Ascending aorta (tissue), 2 donors: ENCODE data around the gene RTL1. TPM values are rescaled to one million over a fixed set of nuclear protein-coding genes. Genes with fewer than 3 reads are reported as not detected.

ENCODE experiments used
- DNase-seq, 2 donors: peaks; one replicate each; pipeline ENCODE4 v3.0.0-alpha.2; 2019; ENCODE audit warnings: low spot score in 2 of 2
- H3K27ac ChIP-seq, 2 donors: fragments of 200-600 bp; sonication (generic); one replicate each; pipeline ENCODE4 v1.5.1; 2016 to 2017; ENCODE audit warnings: mild to moderate bottlenecking in 1 of 2
- H3K27me3 ChIP-seq: fragments of 200-600 bp; sonication (generic); one replicate; pipeline ENCODE4 v1.5.1; 2017
- H3K36me3 ChIP-seq, 2 donors: fragments of 200-600 bp; sonication (generic); one replicate each; pipeline ENCODE4 v1.5.1; 2016
- H3K4me1 ChIP-seq, 2 donors: fragments of 200-600 bp; sonication (generic); one replicate each; pipeline ENCODE4 v1.5.1; 2016 to 2017; ENCODE audit warnings: mild to moderate bottlenecking in 1 of 2
- H3K4me3 ChIP-seq, 2 donors: fragments of 200-600 bp; sonication (generic); one replicate each; pipeline ENCODE4 v1.5.1; 2016 to 2017; ENCODE audit warnings: mild to moderate bottlenecking in 1 of 2
- H3K9me3 ChIP-seq, 2 donors: fragments of 200-600 bp; sonication (generic); one replicate each; pipeline ENCODE4 v1.5.1; 2016
- CTCF ChIP-seq, 3 experiments: fragments of 200-600 bp in 2 of 3; fragments of 450-650 bp in 1 of 3; sonication (generic) in 2 of 3; IDR thresholded peaks; one replicate each; pipeline ENCODE4 v1.5.1; 2016 to 2019; ENCODE audit warnings: antibody characterized with exemption in 3 of 3, mild to moderate bottlenecking in 1 of 3, moderate library complexity in 1 of 3
- intact Hi-C: fragments of 100-400 bp; cut with DNase I; formaldehyde crosslinking; loops from one replicate; pipeline ENCODE4 v1.15.1; 2023
- total RNA-seq: library from RNA; depleted of rRNA; stranded (reverse); fragments of >200 nt; gene quantifications from one replicate; pipeline ENCODE4 v1.1.0, GENCODE V29; 2016

RTL1 gene
- total RNA-seq, 1 donor from 2014 or later = not detected

- no peak overlapping the region for H3K4me3 ChIP-seq
- no peaks in the 10 kb centered on the region for H3K9me3 ChIP-seq
- H3K4me1 ChIP-seq = no peaks in the 10 kb centered on the region
- H3K36me3 ChIP-seq = no peaks in the 10 kb centered on the region
- no peak for TF ChIP-seq CTCF (IDR thresholded peaks at IDR 0.05)
- no peak overlapping the region for H3K27ac ChIP-seq
- H3K27me3 ChIP-seq = no peaks in the 10 kb centered on the region
- intact Hi-C loops = no loop called here
- peak in 1 of 2 donors; percentile 56 for DNase-seq
Measured at GRCh38 chr14:100900837-100901390, 2.6 kb downstream of the RTL1 start.

GRCh38 chr14:100899884-100900771 is 3.4 kb downstream of the RTL1 start:
- H3K27me3 ChIP-seq = no peaks in the 10 kb centered on the region

GRCh38 chr14:100898935-100899883 is 4.3 kb downstream of the RTL1 start:
- no peaks in the 10 kb centered on the region for H3K27me3 ChIP-seq
- H3K4me1 ChIP-seq = no peaks in the 10 kb centered on the region
- TF ChIP-seq CTCF (IDR thresholded peaks at IDR 0.05) = no peak
- H3K9me3 ChIP-seq = no peaks in the 10 kb centered on the region
- no peak overlapping the region for H3K27ac ChIP-seq
- no peak overlapping the region for H3K4me3 ChIP-seq
- no peaks in the 10 kb centered on the region for H3K36me3 ChIP-seq
- intact Hi-C loops = no loop called here
- peak in 1 of 2 donors; percentile 43 for DNase-seq

More at GRCh38 chr14:100899884-100900771, 3.4 kb downstream of the RTL1 start:
- Histone ChIP-seq H3K36me3 (no peaks in the 10 kb centered on the region), H3K27ac (no peak overlapping the region), H3K4me3 (no peak overlapping the region), H3K4me1 (no peaks in the 10 kb centered on the region), H3K9me3 (no peaks in the 10 kb centered on the region)
- peak in 1 of 2 donors; percentile 41 for DNase-seq
- intact Hi-C loops = no loop called here
- no peak for TF ChIP-seq CTCF (IDR thresholded peaks at IDR 0.05)

- Histone ChIP-seq H3K4me1 (no peaks in the 10 kb centered on the region), H3K9me3 (no peaks in the 10 kb centered on the region), H3K4me3 (no peak overlapping the region), H3K27ac (no peak overlapping the region), H3K36me3 (no peaks in the 10 kb centered on the region), H3K27me3 (no peaks in the 10 kb centered on the region)
- no peak for DNase-seq
- TF ChIP-seq CTCF (IDR thresholded peaks at IDR 0.05) = no peak
- intact Hi-C loops = no loop called here
Measured at GRCh38 chr14:100898465-100898864, 5.1 kb downstream of the RTL1 start.

GRCh38 chr14:100896369-100897060 is 7.0 kb downstream of the RTL1 start:
- no peak for TF ChIP-seq CTCF (IDR thresholded peaks at IDR 0.05)
- Histone ChIP-seq H3K27me3 (no peaks in the 10 kb centered on the region), H3K4me1 (no peaks in the 10 kb centered on the region), H3K36me3 (no peaks in the 10 kb centered on the region), H3K4me3 (no peak overlapping the region), H3K27ac (no peak overlapping the region), H3K9me3 (no peaks in the 10 kb centered on the region)
- intact Hi-C loops = no loop called here
- DNase-seq = no peak
